Endothelial cell of umbilical vein (primary cell): ENCODE measurements around the gene PODNL1. TPM values are rescaled to one million over a fixed set of nuclear protein-coding genes. Genes with fewer than 3 reads are reported as not detected.

Experiments
- BruUV-seq: library from RNA; stranded (reverse); fragments of 400-500 nt; replicated peaks from 2 replicates; lab custom pipeline; 2021; lab: Mats Ljungman, UMichigan
- CTCF ChIA-PET: fragments of 300-600, 350-600 bp; sonication (Branson Sonifier 250); formaldehyde crosslinking; loops from one replicate; lab custom pipeline; 2021; ENCODE audit warnings: antibody characterized with exemption, inconsistent platforms; lab: Charles Lee
- POLR2A ChIA-PET: fragments of 300-600, 350-600 bp; sonication (Branson Sonifier 250); formaldehyde crosslinking; loops from one replicate; lab custom pipeline; 2021; ENCODE audit warnings: antibody characterized with exemption, inconsistent platforms; lab: Charles Lee
- DNase-seq: peaks from one replicate; pipeline ENCODE4 v3.0.0-alpha.2; 2011; ENCODE audit warnings: low read depth, low spot score
- FAIRE-seq: peaks from 2 replicates; lab custom pipeline; 2011; peaks lifted over from hg19 to GRCh38; lab: Jason Lieb, UNC
- H2AFZ ChIP-seq: 2 replicates; pipeline ENCODE4 v1.6.0; 2012; ENCODE audit warnings: low read depth, low read length, control low read depth, inconsistent platforms
- H3K27ac ChIP-seq: 2 replicates; pipeline ENCODE4 v1.5.1; 2011; ENCODE audit warnings: low read depth, mild to moderate bottlenecking, control low read depth, low read length, moderate library complexity; ENCODE audit not compliant: insufficient read depth
- H3K27me3 ChIP-seq, 2 experiments: 2 replicates each; pipeline versions ENCODE4 v1.6.0 to v1.6.1; 2011; ENCODE audit warnings: low read length in 2 of 2, mixed read lengths in 1 of 2; ENCODE audit not compliant: control insufficient read depth in 2 of 2, insufficient read depth in 2 of 2
- H3K36me3 ChIP-seq, 2 experiments: 2 replicates in 1 of 2; 3 replicates in 1 of 2; pipeline ENCODE4 v1.5.1; 2011; ENCODE audit warnings: low read length in 2 of 2, mild to moderate bottlenecking in 1 of 2, moderate library complexity in 1 of 2; ENCODE audit not compliant: control insufficient read depth in 2 of 2, insufficient read depth in 2 of 2; ENCODE audit errors: extremely low read depth in 1 of 2
- H3K4me1 ChIP-seq: 3 replicates; pipeline ENCODE4 v1.5.1; 2011; ENCODE audit warnings: mild to moderate bottlenecking, low read length; ENCODE audit not compliant: control insufficient read depth, insufficient read depth; ENCODE audit errors: extremely low read depth
- H3K4me2 ChIP-seq: 2 replicates; pipeline ENCODE4 v1.6.1; 2011; ENCODE audit warnings: low read length, control low read depth, mixed read lengths; ENCODE audit not compliant: insufficient read depth
- H3K4me3 ChIP-seq, 3 experiments: fragments of 200-600 bp in 1 of 3; sonication (generic), shearing (Covaris generic) in 1 of 3; replicated peaks in 1 of 3; 2 replicates each; pipeline ENCODE4 v1.5.1; 2011 to 2016; ENCODE audit warnings: control low read depth in 3 of 3, low read length in 3 of 3, mild to moderate bottlenecking in 2 of 3, inconsistent platforms in 1 of 3, low read depth in 1 of 3, moderate library complexity in 1 of 3; ENCODE audit not compliant: insufficient read depth in 1 of 3
- H3K79me2 ChIP-seq: 2 replicates; pipeline ENCODE4 v1.6.0; 2012; ENCODE audit warnings: low read length, inconsistent platforms; ENCODE audit not compliant: control insufficient read depth, insufficient read depth
- H3K9ac ChIP-seq: replicated peaks from 2 replicates; pipeline ENCODE3; 2011; ENCODE audit warnings: low read length, control low read depth; ENCODE audit not compliant: insufficient read depth; ENCODE audit errors: extremely low read depth
- H3K9me1 ChIP-seq: replicated peaks from 3 replicates; pipeline ENCODE4 v1.6.0; 2011; ENCODE audit warnings: mild to moderate bottlenecking, low read length; ENCODE audit not compliant: control insufficient read depth, insufficient read depth; ENCODE audit errors: extremely low read depth
- H3K9me3 ChIP-seq: replicated peaks from 2 replicates; pipeline ENCODE4 v1.5.1; 2012; ENCODE audit warnings: low read length, inconsistent platforms; ENCODE audit not compliant: control insufficient read depth, insufficient read depth
- H4K20me1 ChIP-seq: replicated peaks from 2 replicates; pipeline ENCODE3; 2011; ENCODE audit warnings: mild to moderate bottlenecking, low read length; ENCODE audit not compliant: control insufficient read depth, insufficient read depth; ENCODE audit errors: extremely low read depth
- FOS ChIP-seq: IDR thresholded peaks from 2 replicates; pipeline ENCODE4 v1.6.1; 2011; ENCODE audit warnings: mild to moderate bottlenecking, low read length, moderate library complexity, borderline replicate concordance; ENCODE audit not compliant: insufficient read depth
- GATA2 ChIP-seq: IDR thresholded peaks from 2 replicates; pipeline ENCODE4 v1.7.0; 2011; ENCODE audit warnings: low read depth, mild to moderate bottlenecking, moderate library complexity, mixed read lengths, low read length; ENCODE audit not compliant: insufficient read length, insufficient read depth
- JUN ChIP-seq: IDR thresholded peaks from 2 replicates; pipeline ENCODE4 v1.6.1; 2011; ENCODE audit warnings: borderline replicate concordance, low read depth; ENCODE audit not compliant: insufficient read length, insufficient read depth
- MYC ChIP-seq: IDR thresholded peaks from one replicate; pipeline ENCODE4 v1.6.1; 2011; ENCODE audit warnings: mild to moderate bottlenecking, low read depth, low read length
- POLR2A ChIP-seq: IDR thresholded peaks from 2 replicates; pipeline ENCODE4 v1.6.1; 2012; ENCODE audit warnings: low read depth, mild to moderate bottlenecking, control low read depth, low read length
- dilution Hi-C: fragments of 300-500 bp; cut with MboI; formaldehyde crosslinking; loops from one replicate; pipeline ENCODE4 v1.15.0; 2019; ENCODE audit warnings: low sequenced_read_pairs; ENCODE audit not compliant: extremely low pct_ligation_motif_present
- intact Hi-C: fragments of 100-400 bp; cut with micrococcal nuclease; formaldehyde crosslinking; loops from one replicate; pipeline ENCODE4 v1.10.0; 2022
- polyA plus RNA-seq, 4 experiments: library from polyadenylated mRNA; depleted of rRNA in 3 of 4; stranded (reverse) in 3 of 4; unstranded in 1 of 4; fragments of >200 nt; gene quantifications; 2 replicates each; pipeline versions ENCODE4 v1.2.1 to v1.2.3, GENCODE V29; 2011 to 2012; ENCODE audit warnings: missing spikeins in 1 of 4
- total RNA-seq: library from RNA; stranded (reverse); gene quantifications from 2 replicates; pipeline ENCODE4 v1.2.3, GENCODE V29; 2021
- TF ChIP-seq, protein P1 (sequence below): IDR thresholded peaks from 2 replicates; pipeline ENCODE4 v1.6.1; 2011; ENCODE audit not compliant: insufficient read depth, insufficient read length

Gene PODNL1
- total and polyA plus RNA-seq, 2 donors (not counting 3 experiments of a cell fraction or from before 2014, with no cell fraction given): 0.21 TPM; not detected in 1

DNA sequence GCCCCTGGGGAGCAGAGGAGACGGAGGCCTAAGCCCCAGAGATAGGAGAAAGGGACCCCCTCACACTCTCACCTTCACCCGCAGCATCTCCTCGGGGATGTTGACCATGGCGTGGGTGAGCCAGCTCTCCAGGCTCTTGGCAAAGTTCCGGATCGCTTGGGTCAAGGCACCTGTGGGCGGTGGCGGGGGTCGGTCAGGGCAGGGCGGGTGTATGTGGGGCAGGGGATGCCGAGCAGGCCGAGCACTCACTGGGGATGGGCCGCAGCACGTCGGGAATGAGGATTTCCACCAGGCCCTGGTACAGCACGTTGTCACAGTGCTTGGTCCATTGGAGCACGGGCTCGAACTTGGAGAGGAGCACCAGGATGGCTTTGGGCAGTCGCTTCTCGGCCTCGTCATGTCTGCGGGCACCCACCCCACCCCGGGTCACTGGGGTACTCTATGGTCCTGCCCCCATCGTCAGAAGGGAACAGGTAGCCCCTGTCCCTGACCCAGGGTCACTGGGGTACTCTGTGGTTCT lies 27.2 kb upstream of the PODNL1 start:
- peaks cover 2 to 31% of the 10 kb centered on the region in 2 experiments for H3K36me3 ChIP-seq
- no peak overlapping the region for H3K4me3 ChIP-seq
- no peaks in the 10 kb centered on the region for H4K20me1 ChIP-seq
- CTCF ChIA-PET: interaction anchor here (0.8 kb wide), 1 partner anchor 28 kb away, joined by 3 read pairs; no protein-coding TSS in a partner anchor
- no peaks in the 10 kb centered on the region for H3K27me3 ChIP-seq
- BruUV-seq: no TSS peak
- FAIRE-seq: no peak
- H3K9ac ChIP-seq: no peak overlapping the region
- POLR2A ChIA-PET: no interaction called here
- H3K4me2 ChIP-seq: no peak overlapping the region
- no peaks in the 10 kb centered on the region for H3K9me3 ChIP-seq
- H2AFZ ChIP-seq: no peak overlapping the region
- H3K27ac ChIP-seq: no peak overlapping the region
- intact Hi-C loops (no loop called here), dilution Hi-C loops (no loop called here)
- no peaks in the 10 kb centered on the region for H3K79me2 ChIP-seq
- no peaks in the 10 kb centered on the region for H3K9me1 ChIP-seq
- H3K4me1 ChIP-seq: no peaks in the 10 kb centered on the region
- DNase-seq: no peak
- TF ChIP-seq FOS: no peak
- no peak for TF ChIP-seq JUN
- TF ChIP-seq GATA2: no peak
- TF ChIP-seq POLR2A: no peak
- TF ChIP-seq, protein P1, sequence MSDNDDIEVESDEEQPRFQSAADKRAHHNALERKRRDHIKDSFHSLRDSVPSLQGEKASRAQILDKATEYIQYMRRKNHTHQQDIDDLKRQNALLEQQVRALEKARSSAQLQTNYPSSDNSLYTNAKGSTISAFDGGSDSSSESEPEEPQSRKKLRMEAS: no peak

DNA sequence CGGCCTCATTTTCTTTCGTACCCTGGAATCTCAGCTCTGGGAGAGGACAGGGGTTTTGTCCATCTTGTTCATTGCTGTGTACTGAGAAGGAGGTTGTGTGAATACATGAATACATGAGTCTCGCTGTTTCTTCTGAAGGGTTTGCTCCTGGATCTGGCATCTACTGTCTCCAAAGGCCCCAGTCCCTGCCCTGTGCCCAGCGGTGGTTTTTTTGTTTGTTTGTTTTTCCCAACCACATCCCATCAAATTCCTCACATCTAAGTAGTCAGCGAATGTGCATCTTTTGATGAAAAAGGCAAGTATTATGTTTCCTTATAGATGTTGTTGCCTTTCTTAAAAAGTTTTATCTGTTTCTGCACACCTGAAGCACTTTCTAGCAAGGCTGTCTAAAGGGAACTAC lies 26.6 kb upstream of the PODNL1 start:
- Histone ChIP-seq H3K9me1 (no peaks in the 10 kb centered on the region), H3K4me2 (no peak overlapping the region), H4K20me1 (no peaks in the 10 kb centered on the region), H3K4me1 (no peaks in the 10 kb centered on the region), H3K9ac (no peak overlapping the region), H3K27me3 (no peaks in the 10 kb centered on the region), H3K9me3 (no peaks in the 10 kb centered on the region), H2AFZ (no peak overlapping the region), H3K4me3 (no peak overlapping the region), H3K79me2 (no peaks in the 10 kb centered on the region), H3K36me3 (peaks cover 8 to 35% of the 10 kb centered on the region in 2 experiments), H3K27ac (no peak overlapping the region)
- ChIA-PET POLR2A (no interaction called here), CTCF (interaction anchor here (0.8 kb wide), 1 partner anchor 28 kb away, joined by 3 read pairs; no protein-coding TSS in a partner anchor)
- dilution Hi-C loops (no loop called here), intact Hi-C loops (no loop called here)
- TF ChIP-seq FOS (no peak), MYC (no peak), JUN (no peak)
- no peak for FAIRE-seq
- no peak for DNase-seq
- BruUV-seq: no TSS peak
